GM12878 (cell line): Measurements from ENCODE around the gene CYBB. TPM values are rescaled to one million over a fixed set of nuclear protein-coding genes. Genes with fewer than 3 reads are reported as not detected.
A peak's percentile ranks its signal among the peaks of the same experiment; 100 is the strongest.

Experiments used
- ATAC-seq: fragments of 200-7000 bp; cut with Tn5 transposase; 3 replicates; pipeline ENCODE4 v1.9.1; 2020; ENCODE audit warnings: mild to moderate bottlenecking, moderate library complexity
- BruUV-seq: library from RNA; stranded (reverse); fragments of 400-500 nt; replicated peaks from 2 replicates; lab custom pipeline; 2021; lab: Mats Ljungman, UMichigan
- CTCF ChIA-PET: fragments of 300-600 bp; sonication (Branson Sonifier 250); formaldehyde crosslinking; extraction: SDS; loops from one replicate; lab custom pipeline; 2021; ENCODE audit warnings: inconsistent platforms; lab: Yijun Ruan, JAX
- POLR2A ChIA-PET: fragments of 350-600 bp; formaldehyde crosslinking; extraction: SDS; loops from one replicate; lab custom pipeline; 2021; ENCODE audit warnings: inconsistent platforms; lab: Charles Lee
- RAD21 ChIA-PET: fragments of 300-600 bp; sonication (Branson Sonifier 250); formaldehyde crosslinking; loops from one replicate; lab custom pipeline; 2023; ENCODE audit warnings: antibody characterized with exemption; ENCODE audit not compliant: unreplicated experiment; lab: Charles Lee
- SMC1A ChIA-PET: fragments of 300-600 bp; sonication (Branson Sonifier 250); formaldehyde crosslinking; loops from one replicate; lab custom pipeline; 2023; ENCODE audit not compliant: unreplicated experiment, uncharacterized antibody; lab: Charles Lee
- DNase-seq: peaks from one replicate; pipeline ENCODE4 v3.0.0-alpha.2; 2011; ENCODE audit warnings: low read depth, low spot score
- FAIRE-seq: peaks from 3 replicates; lab custom pipeline; 2011; peaks lifted over from hg19 to GRCh38; lab: Jason Lieb, UNC
- H2AFZ ChIP-seq: 2 replicates; pipeline ENCODE4 v1.6.0; 2011; ENCODE audit warnings: low read depth, low read length, control low read depth; ENCODE audit not compliant: control insufficient read depth
- H3K27ac ChIP-seq: 2 replicates; pipeline ENCODE4 v1.5.1; 2011; ENCODE audit warnings: control low read depth; ENCODE audit not compliant: control insufficient read depth, insufficient read depth
- H3K27me3 ChIP-seq, 2 experiments: replicated peaks in 1 of 2; 2 replicates each; pipeline versions ENCODE4 v1.6.0 to v1.6.1; 2011; ENCODE audit warnings: low read length in 1 of 2; ENCODE audit not compliant: control insufficient read depth in 2 of 2, insufficient read depth in 2 of 2
- H3K36me3 ChIP-seq, 2 experiments: 2 replicates each; pipeline ENCODE4 v1.5.1; 2011; ENCODE audit warnings: low read length in 1 of 2; ENCODE audit not compliant: control insufficient read depth in 2 of 2, insufficient read depth in 2 of 2
- H3K4me1 ChIP-seq: 2 replicates; pipeline ENCODE4 v1.6.1; 2011; ENCODE audit warnings: mild to moderate bottlenecking, low read length, moderate library complexity, mixed read lengths; ENCODE audit not compliant: control insufficient read depth, insufficient read depth
- H3K4me2 ChIP-seq: 2 replicates; pipeline ENCODE4 v1.6.0; 2011; ENCODE audit warnings: control low read depth; ENCODE audit not compliant: control insufficient read depth, insufficient read depth
- H3K4me3 ChIP-seq: fragments of 200-600 bp; sonication (generic); 2 replicates; pipeline ENCODE4 v1.5.1; 2016
- H3K79me2 ChIP-seq: 2 replicates; pipeline ENCODE4 v1.6.0; 2011; ENCODE audit warnings: low read length; ENCODE audit not compliant: control insufficient read depth, insufficient read depth
- H3K9ac ChIP-seq: 2 replicates; pipeline ENCODE4 v1.8.0; 2011; ENCODE audit warnings: low read length, control low read depth, mixed read lengths; ENCODE audit not compliant: control insufficient read depth, insufficient read depth
- H3K9me3 ChIP-seq: replicated peaks from 3 replicates; pipeline ENCODE4 v1.5.1; 2011; ENCODE audit warnings: mild to moderate bottlenecking, low read length; ENCODE audit not compliant: control insufficient read depth, insufficient read depth
- H4K20me1 ChIP-seq: 2 replicates; pipeline ENCODE4 v1.6.0; 2011; ENCODE audit not compliant: control insufficient read depth, insufficient read depth
- BHLHE40 ChIP-seq, 2 experiments: fragments of 450-650 bp in 1 of 2; IDR thresholded peaks; 2 replicates each; pipeline ENCODE4 v1.6.1; 2011 to 2017; ENCODE audit warnings: low read depth in 2 of 2, borderline replicate concordance in 1 of 2, improper control_type of control experiment in 1 of 2, low read length in 1 of 2, mild to moderate bottlenecking in 1 of 2
- SMARCA5 ChIP-seq: fragments of 450-650 bp; IDR thresholded peaks from 2 replicates; pipeline ENCODE4 v1.6.1; 2017; ENCODE audit warnings: mild to moderate bottlenecking
- SRF ChIP-seq, 2 experiments: IDR thresholded peaks; 2 replicates each; pipeline ENCODE4 v1.6.1; 2011; ENCODE audit warnings: low read depth in 2 of 2, low read length in 2 of 2, mild to moderate bottlenecking in 1 of 2, moderate library complexity in 1 of 2
- WGBS: methylation state at CpG from one replicate; pipeline ENCODE4 v1.1.6; 2016; ENCODE audit warnings: low lambda C conversion rate; ENCODE audit not compliant: insufficient replicate concordance, insufficient coverage; ENCODE audit errors: missing lambda C conversion rate; 5-methylcytosine and 5-hydroxymethylcytosine counted together
- in situ Hi-C: fragments of 300-500 bp; cut with MboI; formaldehyde crosslinking; loops from 9 replicates; pipeline ENCODE4 v1.14.3; 2018; ENCODE audit warnings: mixed read lengths
- intact Hi-C: fragments of 100-400 bp; cut with micrococcal nuclease; formaldehyde crosslinking; loops from one replicate; pipeline ENCODE4 v1.14.2; 2022; ENCODE audit not compliant: unreplicated experiment
- polyA plus RNA-seq, 11 experiments: library from polyadenylated mRNA; depleted of rRNA in 4 of 11; unstranded in 6 of 11; stranded (reverse) in 5 of 11; fragments of >200 nt; fragmentation: Nextera tagmentation in 4 of 11; fragmentation: Illumina TruSeq in 1 of 11; extraction: Ambion mirVana in 4 of 11; extraction: Trizol in 1 of 11; gene quantifications; 1 replicate in 1 of 11; 2 replicates in 10 of 11; pipeline versions ENCODE4 v1.2.1 to v1.2.3, GENCODE V29; 2011 to 2016; ENCODE audit warnings: inconsistent platforms in 2 of 11, missing spikeins in 2 of 11, low read depth in 1 of 11
- total RNA-seq, 4 experiments: library from RNA; depleted of rRNA in 3 of 4; stranded (reverse); fragments of >200 nt in 3 of 4; fragmentation: Illumina TruSeq in 1 of 4; extraction: Trizol in 1 of 4; gene quantifications; 2 replicates each; pipeline versions ENCODE4 v1.2.1 to v1.2.3, GENCODE V29; 2013 to 2021

Gene CYBB
- total and polyA plus RNA-seq, 10 of the 15 experiments (the other 5 are each of a cell fraction or from before 2014, with no cell fraction given): 6.2 to 73.9 (median 24.8) TPM

DNA sequence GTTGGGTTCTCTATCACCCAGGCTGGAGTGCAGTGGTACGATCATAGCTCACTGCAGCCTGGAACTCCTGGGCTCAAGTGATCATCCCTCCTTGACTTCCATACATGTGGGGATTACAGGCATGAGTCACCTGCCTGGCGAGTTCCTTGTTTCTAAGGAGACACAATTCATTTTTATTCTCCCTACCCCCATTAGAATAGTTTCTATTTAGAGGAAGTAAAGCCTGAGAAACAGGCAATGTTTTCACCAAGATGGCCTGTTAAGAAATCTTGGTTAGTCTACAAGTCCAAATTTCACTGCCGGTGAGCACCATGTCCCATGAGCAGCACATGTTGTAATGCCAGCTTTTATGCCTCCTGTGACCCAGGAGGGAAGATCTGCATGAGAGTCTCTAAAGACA lies 5.7 kb downstream of the CYBB start:
- ChIA-PET RAD21 (interaction anchor here (0.7 to 14.7 kb wide), 7 partner anchors 9 to 40 kb away, joined by 3 to 183 read pairs (median 19); no protein-coding TSS in a partner anchor), SMC1A (interaction anchor here (0.8 to 15.2 kb wide), 10 partner anchors 9 to 41 kb away, joined by 3 to 157 read pairs (median 13); no protein-coding TSS in a partner anchor), CTCF (interaction anchor here (1.0 to 9.6 kb wide), 7 partner anchors 9 to 40 kb away, joined by 3 to 73 read pairs (median 5); no protein-coding TSS in a partner anchor), POLR2A (interaction anchor here (0.7 to 3.0 kb wide), 7 partner anchors 9 to 39 kb away, joined by 3 to 21 read pairs (median 7); no protein-coding TSS in a partner anchor)
- in situ Hi-C loops (no loop called here), intact Hi-C loops (loop anchor here (10.0 kb wide), 1 partner anchor 489 kb away; no protein-coding TSS in a partner anchor)
- 26% methylated on average over 3 of the region's 3 CpGs for WGBS
- Histone ChIP-seq H3K27me3 (no peaks in the 10 kb centered on the region), H3K36me3 (no peaks in the 10 kb centered on the region), H3K4me2 (peak overlapping the region; percentile 52), H3K9ac (peak overlapping the region; percentile 19), H3K4me1 (no peaks in the 10 kb centered on the region; the same call in 1 of the 2 replicates), H3K79me2 (peaks cover 35% of the 10 kb centered on the region), H2AFZ (no peak overlapping the region), H4K20me1 (no peaks in the 10 kb centered on the region), H3K9me3 (no peaks in the 10 kb centered on the region), H3K27ac (peak overlapping the region; percentile 85), H3K4me3 (peak overlapping the region; percentile 22; the same call in 1 of the 2 replicates)
- FAIRE-seq (no peak), ATAC-seq (peak; percentile 10), DNase-seq (no peak)
- no TSS peak for BruUV-seq
- TF ChIP-seq SMARCA5 (no peak), BHLHE40 (IDR thresholded peaks at IDR 0.05; ENCODE audit: borderline replicate concordance in 1 of 2, low read depth in 2 of 2, low read length in 1 of 2) (peak in 1 of 2 experiments; percentile 5; a peak in 1 of 4 replicates), SRF (IDR thresholded peaks at IDR 0.05; ENCODE audit: low read depth in 2 of 2, low read length in 2 of 2) (no peak)
